GM21381 (cell line): ENCODE measurements around the gene LMNTD2.
A peak's percentile ranks its signal among the peaks of the same experiment; 100 is the strongest.

Experiments used
- ATAC-seq: cut with Tn5 transposase; IDR thresholded peaks from one replicate; pipeline ENCODE4 v1.9.1; 2021; ENCODE audit warnings: mild to moderate bottlenecking, moderate library complexity; ENCODE audit not compliant: unreplicated experiment

The LMNTD2 gene

GRCh38 chr11:560305-561147, at the start of gene LMNTD2, which contains the start of gene RASSF7:
Gene LMNTD2, minus strand, starts transcription at chr11:560738. Its CDS starts 22 bp downstream, at chr11:560716.
Gene RASSF7, plus strand, starts transcription at chr11:560970. Its CDS starts 799 bp downstream, at chr11:561769.
- ATAC-seq = peak; percentile 71

GRCh38 chr11:609341-609811, 48.8 kb upstream of the LMNTD2 start:
- no peak for ATAC-seq

- no peak for ATAC-seq
These were observed 48.3 kb upstream of the LMNTD2 start for GRCh38 chr11:608791-609251.

- no peak for ATAC-seq
These were observed 47.6 kb upstream of the LMNTD2 start for GRCh38 chr11:607971-608659.

- no peak for ATAC-seq
These were observed 46.7 kb upstream of the LMNTD2 start for GRCh38 chr11:607020-607780.

- no peak for ATAC-seq
These were observed 45.7 kb upstream of the LMNTD2 start for GRCh38 chr11:606245-606644.

GRCh38 chr11:605286-606129, 45.0 kb upstream of the LMNTD2 start:
- ATAC-seq = no peak

GRCh38 chr11:603154-603553, 42.6 kb upstream of the LMNTD2 start:
- no peak for ATAC-seq

- ATAC-seq = no peak
These were observed 41.2 kb upstream of the LMNTD2 start for GRCh38 chr11:601573-602245.

- ATAC-seq = no peak
These were observed 37.6 kb upstream of the LMNTD2 start for GRCh38 chr11:598005-598680.

- no peak for ATAC-seq
These were observed 36.7 kb upstream of the LMNTD2 start for GRCh38 chr11:597166-597725.

GRCh38 chr11:596374-596773, 35.8 kb upstream of the LMNTD2 start:
- ATAC-seq = no peak

GRCh38 chr11:595400-595799, 34.9 kb upstream of the LMNTD2 start:
- no peak for ATAC-seq

GRCh38 chr11:593347-593746, 32.8 kb upstream of the LMNTD2 start:
- ATAC-seq = no peak

GRCh38 chr11:592918-593317, 32.4 kb upstream of the LMNTD2 start:
- ATAC-seq = no peak

GRCh38 chr11:592501-592900, 32.0 kb upstream of the LMNTD2 start:
- ATAC-seq = no peak

GRCh38 chr11:590997-591396, 30.5 kb upstream of the LMNTD2 start:
- ATAC-seq = no peak

- ATAC-seq = no peak
These were observed 29.3 kb upstream of the LMNTD2 start for GRCh38 chr11:589798-590197.

GRCh38 chr11:587978-588380, 27.4 kb upstream of the LMNTD2 start:
- ATAC-seq = no peak
